T1000 (cell line): ENCODE results near the gene ACAD8.
"Not testable (repeated sequence)": the region's sequence is repeated elsewhere in the genome, so short reads cannot be mapped to it uniquely, and the experiment has no call there.

Experiments used
- DNase-seq: peaks from one replicate; lab custom pipeline; 2025; ENCODE audit warnings: mixed read lengths; lab: John Stamatoyannopoulos, UW

The ACAD8 gene

GRCh38 chr11:134267461-134267860 is 14.1 kb downstream of the ACAD8 start:
- no peak for DNase-seq

GRCh38 chr11:134267966-134268365 is 14.6 kb downstream of the ACAD8 start:
- DNase-seq, result no peak

- no peak for DNase-seq
Observed at GRCh38 chr11:134270250-134270714, 16.9 kb downstream of the ACAD8 start.

- no peak for DNase-seq
Observed at GRCh38 chr11:134271978-134272377, 18.6 kb downstream of the ACAD8 start.

GRCh38 chr11:134272381-134273316 is 19.3 kb downstream of the ACAD8 start:
- no peak for DNase-seq

- DNase-seq, result no peak
Observed at GRCh38 chr11:134273317-134273712, 19.9 kb downstream of the ACAD8 start.

- DNase-seq, result no peak
Observed at GRCh38 chr11:134275188-134275533, 21.8 kb downstream of the ACAD8 start.

- DNase-seq, result no peak
Observed at GRCh38 chr11:134275534-134276395, 22.4 kb downstream of the ACAD8 start, which contains the start of gene GLB1L3. Gene GLB1L3 (plus strand): TSS chr11:134276379. CDS start chr11:134276741, 362 bp downstream.

GRCh38 chr11:134276396-134277182 is 23.2 kb downstream of the ACAD8 start:
- no peak for DNase-seq

GRCh38 chr11:134277183-134278001 is 24.0 kb downstream of the ACAD8 start:
- no peak for DNase-seq

GRCh38 chr11:134278356-134278755 is 25.0 kb downstream of the ACAD8 start:
- DNase-seq, result no peak

- not testable (repeated sequence) for DNase-seq
Observed at GRCh38 chr11:134281635-134282034, 28.3 kb downstream of the ACAD8 start.

- no peak for DNase-seq
Observed at GRCh38 chr11:134282121-134283045, 29.0 kb downstream of the ACAD8 start.

- no peak for DNase-seq
Observed at GRCh38 chr11:134283461-134284230, 30.3 kb downstream of the ACAD8 start.

GRCh38 chr11:134284349-134284748 is 31.0 kb downstream of the ACAD8 start:
- DNase-seq, result not testable (repeated sequence)

GRCh38 chr11:134287561-134287960 is 34.2 kb downstream of the ACAD8 start:
- DNase-seq, result no peak

- no peak for DNase-seq
Observed at GRCh38 chr11:134288486-134288885, 35.1 kb downstream of the ACAD8 start.

GRCh38 chr11:134289167-134289566 is 35.8 kb downstream of the ACAD8 start:
- DNase-seq, result no peak

GRCh38 chr11:134289789-134290188 is 36.4 kb downstream of the ACAD8 start:
- no peak for DNase-seq
